Tibial nerve (tissue), 4 donors: ENCODE results near the gene EFNA5.

ENCODE experiments used
- EP300 ChIP-seq, 2 donors: sonication (generic); formaldehyde crosslinking; IDR thresholded peaks; one replicate each; pipeline ENCODE4 v1.6.1; 2017; ENCODE audit warnings: antibody characterized with exemption in 2 of 2, mild to moderate bottlenecking in 1 of 2
- POLR2A ChIP-seq, 2 donors: fragments of 450-650 bp; IDR thresholded peaks; one replicate each; pipeline ENCODE4 v1.6.1; 2017; ENCODE audit warnings: antibody characterized with exemption in 2 of 2, mild to moderate bottlenecking in 2 of 2, moderate library complexity in 2 of 2
- TF ChIP-seq, protein P1 (sequence below), 5 experiments: fragments of 200-600 bp in 3 of 5; fragments of 450-650 bp in 2 of 5; sonication (generic) in 3 of 5; IDR thresholded peaks; one replicate each; pipeline ENCODE4 v1.5.1; 2016 to 2019; ENCODE audit warnings: antibody characterized with exemption in 5 of 5, mild to moderate bottlenecking in 3 of 5, moderate library complexity in 2 of 5

DNA sequence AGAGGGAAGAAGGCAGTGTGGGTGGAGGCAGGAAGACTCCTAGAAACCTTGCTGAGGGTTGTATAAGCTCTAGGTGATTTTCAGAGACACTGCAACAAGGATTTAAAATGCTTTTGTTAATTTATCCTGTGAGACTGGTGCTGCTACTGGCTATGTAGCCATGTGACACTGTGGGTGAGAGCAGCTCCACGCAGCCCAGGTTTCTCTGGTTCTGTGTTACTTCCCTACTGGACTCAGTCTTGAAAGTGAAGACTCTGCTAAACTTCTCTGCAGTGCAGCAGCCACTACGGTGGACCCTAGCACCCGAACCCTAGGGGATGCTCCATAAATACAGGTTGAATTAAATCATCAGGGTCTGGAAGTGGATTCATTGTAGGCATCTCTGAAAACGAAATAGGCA, 25.8 kb upstream of the EFNA5 start:
- TF ChIP-seq, protein P1, sequence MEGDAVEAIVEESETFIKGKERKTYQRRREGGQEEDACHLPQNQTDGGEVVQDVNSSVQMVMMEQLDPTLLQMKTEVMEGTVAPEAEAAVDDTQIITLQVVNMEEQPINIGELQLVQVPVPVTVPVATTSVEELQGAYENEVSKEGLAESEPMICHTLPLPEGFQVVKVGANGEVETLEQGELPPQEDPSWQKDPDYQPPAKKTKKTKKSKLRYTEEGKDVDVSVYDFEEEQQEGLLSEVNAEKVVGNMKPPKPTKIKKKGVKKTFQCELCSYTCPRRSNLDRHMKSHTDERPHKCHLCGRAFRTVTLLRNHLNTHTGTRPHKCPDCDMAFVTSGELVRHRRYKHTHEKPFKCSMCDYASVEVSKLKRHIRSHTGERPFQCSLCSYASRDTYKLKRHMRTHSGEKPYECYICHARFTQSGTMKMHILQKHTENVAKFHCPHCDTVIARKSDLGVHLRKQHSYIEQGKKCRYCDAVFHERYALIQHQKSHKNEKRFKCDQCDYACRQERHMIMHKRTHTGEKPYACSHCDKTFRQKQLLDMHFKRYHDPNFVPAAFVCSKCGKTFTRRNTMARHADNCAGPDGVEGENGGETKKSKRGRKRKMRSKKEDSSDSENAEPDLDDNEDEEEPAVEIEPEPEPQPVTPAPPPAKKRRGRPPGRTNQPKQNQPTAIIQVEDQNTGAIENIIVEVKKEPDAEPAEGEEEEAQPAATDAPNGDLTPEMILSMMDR (IDR thresholded peaks at IDR 0.05) = no peak
- TF ChIP-seq POLR2A (IDR thresholded peaks at IDR 0.05) (no peak), EP300 (IDR thresholded peaks at IDR 0.05) (no peak)
